Esophagus squamous epithelium (tissue), 5 donors: ENCODE data around the gene WFDC2. TPM values are rescaled to one million over a fixed set of nuclear protein-coding genes. Genes with fewer than 3 reads are reported as not detected.

Experiments used
- DNase-seq: peaks from one replicate; lab custom pipeline; 2025; lab: John Stamatoyannopoulos, UW
- H3K27ac ChIP-seq, 4 donors: fragments of 200-600 bp; sonication (generic); one replicate each; pipeline ENCODE4 v1.5.1; 2016 to 2019; ENCODE audit warnings: mild to moderate bottlenecking in 1 of 4
- H3K27me3 ChIP-seq, 4 donors: fragments of 200-600 bp; sonication (generic); 1 replicate in 3 of 4; 2 replicates in 1 of 4; pipeline versions ENCODE4 v1.5.1 to v1.6.0; 2017 to 2021; ENCODE audit warnings: antibody characterized with exemption in 1 of 4
- H3K36me3 ChIP-seq, 3 donors: fragments of 200-600 bp; sonication (generic); one replicate each; pipeline ENCODE4 v1.5.1; 2016 to 2019
- H3K4me1 ChIP-seq, 3 donors: fragments of 200-600 bp; sonication (generic); one replicate each; pipeline ENCODE4 v1.5.1; 2017 to 2019
- H3K4me3 ChIP-seq, 4 donors: fragments of 200-600 bp; sonication (generic); 1 replicate in 3 of 4; 2 replicates in 1 of 4; pipeline ENCODE4 v1.5.1; 2016 to 2019; ENCODE audit warnings: mild to moderate bottlenecking in 2 of 4, moderate library complexity in 1 of 4
- H3K9me3 ChIP-seq, 3 donors: fragments of 200-600 bp; sonication (generic); one replicate each; pipeline ENCODE4 v1.5.1; 2016 to 2019
- POLR2A ChIP-seq, 4 donors: fragments of 450-650 bp; IDR thresholded peaks; one replicate each; pipeline ENCODE4 v1.6.1; 2017; ENCODE audit warnings: antibody characterized with exemption in 4 of 4, mild to moderate bottlenecking in 4 of 4, moderate library complexity in 3 of 4
- whole genome bisulfite sequencing, 2 donors: methylation state at CpG; one replicate each; pipeline ENCODE4 v1.1.5; 2018; 5-methylcytosine and 5-hydroxymethylcytosine counted together
- intact Hi-C: fragments of 100-400 bp; cut with DNase I; formaldehyde crosslinking; loops from one replicate; pipeline ENCODE4 v1.15.0; 2022
- small RNA-seq, 4 donors: library from RNA; depleted of rRNA; stranded (forward); fragments of <200 nt; gene quantifications; one replicate each; pipeline ENCODE3, GENCODE V24; 2016
- total RNA-seq, 4 donors: library from RNA; depleted of rRNA; stranded (reverse); fragments of >200 nt; gene quantifications; one replicate each; pipeline ENCODE4 v1.1.0, GENCODE V29; 2016
- donor health status: DM: yes; HTN: yes; CAD: no.

WFDC2 gene
- total RNA-seq, 4 donors from 2014 or later: 0.99 to 37.7 TPM; not detected in 2

GRCh38 chr20:45527294-45527693 lies 57.7 kb downstream of the WFDC2 start:
- Histone ChIP-seq H3K4me1 (no peaks in the 10 kb centered on the region), H3K9me3 (no peaks in the 10 kb centered on the region), H3K4me3 (no peak overlapping the region), H3K27ac (no peak overlapping the region), H3K27me3 (peaks cover 0 to 96% (median 0%) of the 10 kb centered on the region in 4 donors), H3K36me3 (no peaks in the 10 kb centered on the region)
- 69 to 75% methylated on average over 4 of the region's 4 CpGs for WGBS, 2 donors
- intact Hi-C loops: no loop called here
- TF ChIP-seq POLR2A (IDR thresholded peaks at IDR 0.05): no peak
- DNase-seq: no peak

Small RNA genes lying within 50 kb of the gene (small RNA-seq; reads per million reads assigned to genes)
- 0 to 0.15 (median 0.14) reads per million in 4 donors for gene MIR6812

Other genes with a start within 250 kb of the WFDC2 start
- not detected for gene SEMG2, start 248.4 kb upstream of the WFDC2 start, total RNA-seq
- gene SLPI, start 215.2 kb upstream of the WFDC2 start, total RNA-seq: 1,000 to 10,000 TPM in 2 of 4 donors, 100 to 1,000 TPM in 2; 250 to 1,637 (median 1,024) TPM
- gene RBPJL, start 162.9 kb upstream of the WFDC2 start, total RNA-seq: not detected
- under 1 TPM in 2 of 4 donors, not detected in 2; 0.09 to 0.68 TPM for gene MATN4, start 161.5 kb upstream of the WFDC2 start, total RNA-seq
- 100 to 1,000 TPM in 3 of 4 donors, 10 to 100 TPM in 1; 88.1 to 174 (median 120) TPM for gene SDC4, start 121.3 kb upstream of the WFDC2 start, total RNA-seq
- 10 to 100 TPM; 22.3 to 32.4 (median 27.0) TPM for gene SYS1, start 106.6 kb upstream of the WFDC2 start, total RNA-seq
- not detected for gene TP53TG5, start 91.4 kb upstream of the WFDC2 start, total RNA-seq
- 10 to 100 TPM; 14.1 to 39.3 (median 32.2) TPM for gene DBNDD2, start 61.5 kb upstream of the WFDC2 start, total RNA-seq
- 10 to 100 TPM; 38.6 to 48.1 (median 44.0) TPM for gene PIGT, start 53.6 kb upstream of the WFDC2 start, total RNA-seq
- gene SPINT3, start 45.9 kb downstream of the WFDC2 start, total RNA-seq: not detected
- not detected for gene WFDC6, start 69.7 kb downstream of the WFDC2 start, total RNA-seq
- gene EPPIN, start 77.6 kb downstream of the WFDC2 start, total RNA-seq: not detected
- not detected for gene WFDC8, start 109.5 kb downstream of the WFDC2 start, total RNA-seq
- not detected for gene WFDC10A, start 160.0 kb downstream of the WFDC2 start, total RNA-seq
- not detected for gene WFDC9, start 161.5 kb downstream of the WFDC2 start, total RNA-seq
- gene WFDC11, start 200.5 kb downstream of the WFDC2 start, total RNA-seq: not detected
- gene WFDC13, start 232.3 kb downstream of the WFDC2 start, total RNA-seq: not detected
- not detected for gene WFDC10B, start 235.3 kb downstream of the WFDC2 start, total RNA-seq